MM.1S (cell line): ENCODE data around the gene LRMDA.

Experiments used
- EZH2 ChIP-seq: fragments of 300-600 bp; sonication (generic); optimal IDR thresholded peaks from 2 replicates; pipeline ENCODE3; 2017; ENCODE audit warnings: low read depth, mild to moderate bottlenecking, antibody characterized with exemption, low read length, mixed read lengths
- TF ChIP-seq, protein P1 (sequence below): fragments of 300-600 bp; sonication (generic); IDR thresholded peaks from 2 replicates; pipeline ENCODE4 v1.5.1; 2016; ENCODE audit warnings: antibody characterized with exemption, low read length, mixed read lengths

DNA sequence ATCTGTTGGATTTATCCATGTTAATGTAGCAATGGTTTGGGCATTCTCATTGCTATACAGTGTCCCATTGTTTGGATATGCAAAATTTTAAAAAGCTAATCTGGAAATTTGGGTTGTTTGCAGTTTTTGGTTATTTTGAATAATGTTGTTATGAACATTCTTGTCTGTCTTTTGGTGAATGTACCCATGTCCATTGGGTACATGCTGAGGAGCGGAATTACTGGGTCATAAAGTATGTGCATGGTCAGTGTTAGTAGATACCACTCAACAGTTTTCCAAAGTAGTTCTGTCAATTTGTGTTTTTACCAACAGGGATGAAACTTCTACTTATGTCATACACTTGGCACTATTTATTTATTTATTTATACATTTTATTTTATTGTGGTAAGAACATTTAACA is 153.9 kb downstream of the LRMDA start:
- TF ChIP-seq, protein P1, sequence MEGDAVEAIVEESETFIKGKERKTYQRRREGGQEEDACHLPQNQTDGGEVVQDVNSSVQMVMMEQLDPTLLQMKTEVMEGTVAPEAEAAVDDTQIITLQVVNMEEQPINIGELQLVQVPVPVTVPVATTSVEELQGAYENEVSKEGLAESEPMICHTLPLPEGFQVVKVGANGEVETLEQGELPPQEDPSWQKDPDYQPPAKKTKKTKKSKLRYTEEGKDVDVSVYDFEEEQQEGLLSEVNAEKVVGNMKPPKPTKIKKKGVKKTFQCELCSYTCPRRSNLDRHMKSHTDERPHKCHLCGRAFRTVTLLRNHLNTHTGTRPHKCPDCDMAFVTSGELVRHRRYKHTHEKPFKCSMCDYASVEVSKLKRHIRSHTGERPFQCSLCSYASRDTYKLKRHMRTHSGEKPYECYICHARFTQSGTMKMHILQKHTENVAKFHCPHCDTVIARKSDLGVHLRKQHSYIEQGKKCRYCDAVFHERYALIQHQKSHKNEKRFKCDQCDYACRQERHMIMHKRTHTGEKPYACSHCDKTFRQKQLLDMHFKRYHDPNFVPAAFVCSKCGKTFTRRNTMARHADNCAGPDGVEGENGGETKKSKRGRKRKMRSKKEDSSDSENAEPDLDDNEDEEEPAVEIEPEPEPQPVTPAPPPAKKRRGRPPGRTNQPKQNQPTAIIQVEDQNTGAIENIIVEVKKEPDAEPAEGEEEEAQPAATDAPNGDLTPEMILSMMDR, result no peak
- no peak for TF ChIP-seq EZH2
